HFF-Myc (cell line): ENCODE results near the gene FASTK.

Source experiments
- DNase-seq: peaks from one replicate; pipeline ENCODE4 v3.0.0-alpha.2; 2011; ENCODE audit warnings: low read depth; ENCODE audit errors: extremely low read depth
- H3K4me3 ChIP-seq: replicated peaks from 2 replicates; pipeline ENCODE4 v1.5.1; 2011; ENCODE audit warnings: low read depth, mild to moderate bottlenecking, control low read depth, low read length
- TF ChIP-seq, protein P1 (sequence below): IDR thresholded peaks from 2 replicates; pipeline ENCODE4 v1.5.1; 2012; ENCODE audit warnings: mild to moderate bottlenecking, low read depth, low read length, control low read depth; ENCODE audit errors: missing control alignments

FASTK gene

DNA sequence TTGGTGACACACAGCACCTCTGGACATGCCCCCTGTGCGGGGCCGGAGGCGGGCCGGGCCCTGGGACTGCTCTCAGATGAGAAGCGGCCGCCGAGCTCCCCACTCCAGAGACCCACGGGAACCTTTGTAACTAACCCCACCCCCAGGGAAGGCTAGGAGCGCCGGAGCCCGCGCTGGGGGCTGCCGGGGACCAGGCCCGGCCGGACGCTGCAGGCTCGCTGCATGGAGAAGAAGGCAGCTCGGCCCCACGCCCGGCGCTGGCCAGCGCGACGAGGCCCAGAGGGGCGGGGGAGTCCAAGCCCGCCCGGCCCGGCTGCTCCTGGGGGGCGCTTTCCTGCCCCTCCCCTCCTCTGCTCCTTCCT lies 42.2 kb upstream of the FASTK start:
- TF ChIP-seq, protein P1, sequence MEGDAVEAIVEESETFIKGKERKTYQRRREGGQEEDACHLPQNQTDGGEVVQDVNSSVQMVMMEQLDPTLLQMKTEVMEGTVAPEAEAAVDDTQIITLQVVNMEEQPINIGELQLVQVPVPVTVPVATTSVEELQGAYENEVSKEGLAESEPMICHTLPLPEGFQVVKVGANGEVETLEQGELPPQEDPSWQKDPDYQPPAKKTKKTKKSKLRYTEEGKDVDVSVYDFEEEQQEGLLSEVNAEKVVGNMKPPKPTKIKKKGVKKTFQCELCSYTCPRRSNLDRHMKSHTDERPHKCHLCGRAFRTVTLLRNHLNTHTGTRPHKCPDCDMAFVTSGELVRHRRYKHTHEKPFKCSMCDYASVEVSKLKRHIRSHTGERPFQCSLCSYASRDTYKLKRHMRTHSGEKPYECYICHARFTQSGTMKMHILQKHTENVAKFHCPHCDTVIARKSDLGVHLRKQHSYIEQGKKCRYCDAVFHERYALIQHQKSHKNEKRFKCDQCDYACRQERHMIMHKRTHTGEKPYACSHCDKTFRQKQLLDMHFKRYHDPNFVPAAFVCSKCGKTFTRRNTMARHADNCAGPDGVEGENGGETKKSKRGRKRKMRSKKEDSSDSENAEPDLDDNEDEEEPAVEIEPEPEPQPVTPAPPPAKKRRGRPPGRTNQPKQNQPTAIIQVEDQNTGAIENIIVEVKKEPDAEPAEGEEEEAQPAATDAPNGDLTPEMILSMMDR = no peak
- H3K4me3 ChIP-seq = no peak overlapping the region
- no peak for DNase-seq

DNA sequence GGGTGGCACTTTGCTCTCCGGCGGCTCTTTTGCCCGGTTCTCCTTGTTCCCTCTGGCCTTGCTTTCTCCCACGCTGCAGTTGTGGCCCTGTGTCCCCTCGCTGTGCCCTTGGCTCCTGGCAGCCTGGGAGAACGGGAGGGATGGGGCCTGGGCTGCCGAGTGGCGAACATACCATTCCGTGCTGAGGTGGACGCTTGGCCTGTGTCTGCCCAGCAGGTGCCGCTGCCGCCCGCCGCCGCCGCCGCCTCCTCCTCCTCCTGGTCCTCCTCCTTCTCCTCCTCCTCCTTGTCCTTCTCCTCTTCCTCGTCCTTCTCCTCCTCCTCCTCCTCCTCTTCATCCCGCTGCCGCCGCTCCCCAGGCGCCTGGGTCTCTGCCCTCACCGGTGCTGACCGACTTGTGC lies 41.7 kb upstream of the FASTK start:
- no peak overlapping the region for H3K4me3 ChIP-seq
- no peak for DNase-seq
- TF ChIP-seq, protein P1 = no peak

DNA sequence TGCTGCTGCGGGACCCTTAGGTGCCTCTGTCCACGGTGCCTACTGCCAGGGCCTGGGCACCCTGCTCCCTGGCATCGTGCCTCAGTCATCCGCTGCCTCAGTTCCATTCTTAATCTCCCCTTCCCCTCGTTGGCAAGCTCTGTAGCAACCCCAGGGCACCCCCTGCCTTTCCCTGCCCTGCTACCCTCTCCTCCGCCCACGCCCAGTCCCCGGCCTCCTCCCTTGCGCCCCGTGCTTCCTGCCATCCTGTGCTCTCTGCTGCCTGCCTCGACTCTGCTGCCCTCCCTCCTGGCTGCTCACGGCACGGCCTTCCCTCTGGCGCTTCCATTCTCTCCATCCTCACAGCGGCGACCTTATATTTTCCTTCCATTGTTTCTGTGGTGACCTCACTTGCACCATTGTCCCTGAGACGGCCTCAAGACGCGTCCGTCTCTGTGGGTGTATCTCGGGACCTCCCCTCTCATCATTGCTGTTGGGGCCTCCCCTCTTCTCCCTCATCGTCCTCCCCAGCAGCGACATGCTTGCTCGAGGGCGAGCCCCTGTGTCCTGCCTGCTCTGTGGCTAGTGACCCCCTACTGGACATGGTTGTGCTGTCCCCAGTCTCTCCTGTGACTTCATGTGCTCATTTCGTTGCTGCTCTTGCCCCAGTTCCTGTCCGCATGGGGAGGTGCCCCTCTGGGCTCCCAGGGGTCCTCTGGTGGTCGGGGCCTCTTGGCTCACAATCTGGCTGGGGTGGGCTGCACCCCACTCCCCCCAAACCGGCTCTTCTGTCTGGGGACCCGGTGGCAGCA lies 41.0 kb upstream of the FASTK start:
- no peak for DNase-seq
- TF ChIP-seq, protein P1 = no peak
- no peak overlapping the region for H3K4me3 ChIP-seq

DNA sequence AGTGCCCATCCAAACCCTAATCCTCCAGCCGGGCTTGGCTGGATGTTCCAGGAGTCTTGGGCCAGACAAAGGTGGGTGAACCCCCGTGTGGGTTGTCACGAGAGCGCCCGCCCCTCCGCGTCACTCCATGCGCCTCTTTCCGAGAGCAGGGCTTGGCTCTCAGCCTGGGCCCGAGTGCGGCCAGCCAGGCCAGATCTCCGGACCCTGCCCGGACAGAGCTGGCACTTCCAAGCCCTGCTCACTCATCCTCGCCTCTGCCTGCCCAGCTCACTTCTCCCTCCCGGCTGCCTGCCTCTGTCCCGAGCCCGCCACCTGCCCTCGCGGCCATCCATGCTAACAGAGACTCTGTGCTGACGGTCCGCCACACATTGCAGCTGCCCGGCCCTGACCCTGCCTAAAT lies 40.3 kb upstream of the FASTK start:
- H3K4me3 ChIP-seq = no peak overlapping the region
- DNase-seq = no peak
- TF ChIP-seq, protein P1 = no peak

DNA sequence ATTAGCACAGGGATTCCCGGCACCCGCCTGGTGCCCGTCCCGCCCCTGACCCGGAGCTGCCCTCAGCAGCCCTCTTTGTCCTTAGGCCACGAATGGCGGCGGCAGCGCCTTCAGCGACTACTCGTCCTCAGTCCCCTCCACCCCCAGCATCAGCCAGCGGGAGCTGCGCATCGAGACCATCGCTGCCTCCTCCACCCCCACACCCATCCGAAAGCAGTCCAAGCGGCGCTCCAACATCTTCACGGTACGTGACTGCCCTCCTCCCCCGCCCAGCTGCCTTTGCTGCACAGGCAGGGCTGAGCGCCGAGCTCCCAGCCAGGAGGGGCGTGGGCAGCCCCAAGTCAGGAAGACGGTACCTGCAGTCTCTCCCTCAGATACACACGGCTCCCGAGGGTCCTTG lies 39.3 kb upstream of the FASTK start:
- no peak overlapping the region for H3K4me3 ChIP-seq
- DNase-seq = no peak
- TF ChIP-seq, protein P1 = no peak

DNA sequence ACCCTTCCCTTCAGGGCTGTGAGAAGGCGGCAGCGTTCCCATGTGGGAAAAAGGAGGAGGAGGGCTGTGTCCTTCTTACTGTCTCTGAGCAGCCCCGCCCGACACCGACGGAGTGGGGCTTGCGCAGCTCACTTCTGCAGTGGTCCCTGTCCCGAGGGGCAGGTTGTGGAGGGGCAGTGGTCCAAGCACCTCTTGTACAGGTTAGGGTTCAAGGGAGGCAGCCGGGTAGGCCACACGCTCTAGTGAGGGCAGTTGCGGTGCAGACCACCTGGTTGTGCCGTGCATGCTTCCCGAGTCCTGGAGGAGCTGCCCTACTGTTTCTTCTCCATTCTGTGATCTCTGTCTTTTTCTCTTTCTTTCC lies 38.4 kb upstream of the FASTK start:
- no peak overlapping the region for H3K4me3 ChIP-seq
- TF ChIP-seq, protein P1 = no peak
- DNase-seq = no peak
